ENCODE results near the gene F8. TPM values are rescaled to one million over a fixed set of nuclear protein-coding genes. Genes with fewer than 3 reads are reported as not detected.

Gene F8
- total and polyA plus RNA-seq, 9 of the 15 experiments (the other 6 are each of a cell fraction or from before 2014, with no cell fraction given) = 0.41 to 3.8 (median 0.91) TPM

- TF ChIP-seq, protein P1, sequence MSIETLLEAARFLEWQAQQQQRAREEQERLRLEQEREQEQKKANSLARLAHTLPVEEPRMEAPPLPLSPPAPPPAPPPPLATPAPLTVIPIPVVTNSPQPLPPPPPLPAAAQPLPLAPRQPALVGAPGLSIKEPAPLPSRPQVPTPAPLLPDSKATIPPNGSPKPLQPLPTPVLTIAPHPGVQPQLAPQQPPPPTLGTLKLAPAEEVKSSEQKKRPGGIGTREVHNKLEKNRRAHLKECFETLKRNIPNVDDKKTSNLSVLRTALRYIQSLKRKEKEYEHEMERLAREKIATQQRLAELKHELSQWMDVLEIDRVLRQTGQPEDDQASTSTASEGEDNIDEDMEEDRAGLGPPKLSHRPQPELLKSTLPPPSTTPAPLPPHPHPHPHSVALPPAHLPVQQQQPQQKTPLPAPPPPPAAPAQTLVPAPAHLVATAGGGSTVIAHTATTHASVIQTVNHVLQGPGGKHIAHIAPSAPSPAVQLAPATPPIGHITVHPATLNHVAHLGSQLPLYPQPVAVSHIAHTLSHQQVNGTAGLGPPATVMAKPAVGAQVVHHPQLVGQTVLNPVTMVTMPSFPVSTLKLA (conservative IDR thresholded peaks at IDR 0.05) = peak; percentile 47 to 73
- peak; percentile 49; the same call in 1 of the 2 replicates for TF ChIP-seq CREM (IDR thresholded peaks at IDR 0.05; ENCODE audit: low read depth)
- TF ChIP-seq JUN (IDR thresholded peaks at IDR 0.05; ENCODE audit: borderline replicate concordance, low read depth, low read length) = 0 out of 2 replicates have a peak, but pooled peaks have one; percentile 41
- no peak for TF ChIP-seq JUN (CRISPR knock-in tag; IDR thresholded peaks at IDR 0.05; ENCODE audit: borderline replicate concordance)
- TF ChIP-seq NCOA2 (IDR thresholded peaks at IDR 0.05; ENCODE audit: partially characterized antibody in 2 of 2) = no peak
- TF ChIP-seq GMEB1 (CRISPR knock-in tag; IDR thresholded peaks at IDR 0.05) = peak; percentile 11; the same call in 1 of the 2 replicates
- no peak for TF ChIP-seq CC2D1A (IDR thresholded peaks at IDR 0.05)
- 0 out of 2 replicates have a peak, but pooled peaks have one; percentile 18 for TF ChIP-seq XRCC5 (IDR thresholded peaks at IDR 0.05; ENCODE audit: low read depth, low read length)
- no peak for TF ChIP-seq SMC3 (conservative IDR thresholded peaks at IDR 0.05; ENCODE audit: insufficient read depth, low read depth, low read length)
- no peak for TF ChIP-seq TRIM28 (IDR thresholded peaks at IDR 0.05)
- peak; percentile 75 for TF ChIP-seq BHLHE40 (IDR thresholded peaks at IDR 0.05; ENCODE audit: low read length)
- no peak for TF ChIP-seq EHMT2 (IDR thresholded peaks at IDR 0.05)
- TF ChIP-seq MBD2 (IDR thresholded peaks at IDR 0.05; ENCODE audit: borderline replicate concordance, low read depth) = peak; percentile 51; the same call in 1 of the 2 replicates
- peak; percentile 54; the same call in 1 of the 2 replicates for TF ChIP-seq L3MBTL2 (IDR thresholded peaks at IDR 0.05)
- no peak for TF ChIP-seq SIN3B (IDR thresholded peaks at IDR 0.05; ENCODE audit: low read depth)
- TF ChIP-seq HDAC8 (tag; IDR thresholded peaks at IDR 0.05) = no peak
- TF ChIP-seq PHF8 (IDR thresholded peaks at IDR 0.05; ENCODE audit: borderline replicate concordance, low read length) = peak; percentile 56; the same call in 1 of the 2 replicates
- peak; percentile 79 for TF ChIP-seq SP1 (CRISPR knock-in tag; IDR thresholded peaks at IDR 0.05)
- TF ChIP-seq GTF2B (IDR thresholded peaks at IDR 0.05; ENCODE audit: extremely low read depth, insufficient read length) = peak; percentile 22
- TF ChIP-seq TAF1 (IDR thresholded peaks at IDR 0.05; ENCODE audit: control insufficient read depth, extremely low read depth, insufficient read depth, low read length, severe bottlenecking) = peak; percentile 86
- TF ChIP-seq ZFP91 (CRISPR knock-in tag; IDR thresholded peaks at IDR 0.05) = peak; percentile 49; the same call in 1 of the 2 replicates
- peak in 1 of 2 experiments; percentile 51; a peak in 1 of 4 replicates for TF ChIP-seq NONO (IDR thresholded peaks at IDR 0.05; ENCODE audit: low read depth in 2 of 2, low read length in 1 of 2)
Observed at GRCh38 chrX:154804957-154805695, 217.4 kb downstream of the F8 start, which contains the start of gene MPP1 (continued).

Data from K562 (cell line).